Brain microvascular endothelial cell (primary cell): ENCODE measurements around the gene RNMT.

Source experiments
- DNase-seq: peaks from one replicate; pipeline ENCODE4 v3.0.0-alpha.2; 2020
- H3K27ac ChIP-seq: fragments of 250-450 bp; sonication (Bioruptor Pico); 2 replicates; pipeline ENCODE4 v1.5.1; 2020; ENCODE audit warnings: mild to moderate bottlenecking, moderate library complexity
- H3K27me3 ChIP-seq: fragments of 250-450 bp; sonication (Bioruptor Pico); replicated peaks from 2 replicates; pipeline ENCODE4 v1.5.1; 2020; ENCODE audit warnings: mild to moderate bottlenecking
- H3K36me3 ChIP-seq: fragments of 250-450 bp; sonication (Bioruptor Pico); replicated peaks from 2 replicates; pipeline ENCODE4 v1.5.1; 2020; ENCODE audit warnings: mild to moderate bottlenecking
- H3K4me3 ChIP-seq: 2 replicates; pipeline ENCODE4 v1.5.1; 2011; ENCODE audit warnings: low read depth, mild to moderate bottlenecking, control low read depth, low read length, moderate library complexity
- in situ Hi-C: cut with HindIII; loops from 2 replicates; pipeline ENCODE4 v1.10.0; 2017; ENCODE audit warnings: low sequenced_read_pairs, low pct_ligation_motif_present
- TF ChIP-seq, protein P1 (sequence below): IDR thresholded peaks from 2 replicates; pipeline ENCODE4 v1.5.1; 2011; ENCODE audit warnings: low read depth, mild to moderate bottlenecking, moderate library complexity, low read length, control low read depth, inconsistent platforms; ENCODE audit errors: missing control alignments

The RNMT gene

DNA sequence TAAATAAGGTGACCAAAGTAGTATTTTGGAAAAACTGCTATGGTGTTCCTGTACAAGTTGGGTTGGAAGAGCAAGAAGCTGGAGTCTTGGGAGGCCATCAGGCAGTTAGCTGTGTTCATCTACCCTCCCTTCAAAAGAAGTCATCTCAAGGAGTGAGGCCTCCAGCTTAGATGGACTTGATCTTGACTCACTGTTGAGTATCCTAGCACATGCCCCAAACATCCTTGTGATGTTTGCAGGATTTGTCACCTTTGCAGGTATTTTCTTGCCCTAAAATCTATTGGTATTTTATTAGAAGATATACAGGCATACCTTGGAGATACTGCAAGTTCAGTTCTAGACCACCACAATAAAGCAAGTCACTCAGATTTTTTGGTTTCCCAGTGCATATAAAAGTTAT lies 30.2 kb downstream of the RNMT start:
- Histone ChIP-seq H3K4me3 (no peak overlapping the region), H3K27me3 (no peaks in the 10 kb centered on the region), H3K27ac (no peak overlapping the region), H3K36me3 (peaks cover 31% of the 10 kb centered on the region)
- in situ Hi-C loops: no loop called here
- TF ChIP-seq, protein P1, sequence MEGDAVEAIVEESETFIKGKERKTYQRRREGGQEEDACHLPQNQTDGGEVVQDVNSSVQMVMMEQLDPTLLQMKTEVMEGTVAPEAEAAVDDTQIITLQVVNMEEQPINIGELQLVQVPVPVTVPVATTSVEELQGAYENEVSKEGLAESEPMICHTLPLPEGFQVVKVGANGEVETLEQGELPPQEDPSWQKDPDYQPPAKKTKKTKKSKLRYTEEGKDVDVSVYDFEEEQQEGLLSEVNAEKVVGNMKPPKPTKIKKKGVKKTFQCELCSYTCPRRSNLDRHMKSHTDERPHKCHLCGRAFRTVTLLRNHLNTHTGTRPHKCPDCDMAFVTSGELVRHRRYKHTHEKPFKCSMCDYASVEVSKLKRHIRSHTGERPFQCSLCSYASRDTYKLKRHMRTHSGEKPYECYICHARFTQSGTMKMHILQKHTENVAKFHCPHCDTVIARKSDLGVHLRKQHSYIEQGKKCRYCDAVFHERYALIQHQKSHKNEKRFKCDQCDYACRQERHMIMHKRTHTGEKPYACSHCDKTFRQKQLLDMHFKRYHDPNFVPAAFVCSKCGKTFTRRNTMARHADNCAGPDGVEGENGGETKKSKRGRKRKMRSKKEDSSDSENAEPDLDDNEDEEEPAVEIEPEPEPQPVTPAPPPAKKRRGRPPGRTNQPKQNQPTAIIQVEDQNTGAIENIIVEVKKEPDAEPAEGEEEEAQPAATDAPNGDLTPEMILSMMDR: no peak
- DNase-seq: no peak

GRCh38 chr18:13758622-13759021 lies 32.1 kb downstream of the RNMT start:
- in situ Hi-C loops: no loop called here
- peaks cover 23% of the 10 kb centered on the region for H3K36me3 ChIP-seq
- H3K27ac ChIP-seq: no peak overlapping the region
- H3K27me3 ChIP-seq: no peaks in the 10 kb centered on the region
- TF ChIP-seq, protein P1: no peak
- no peak for DNase-seq
- no peak overlapping the region for H3K4me3 ChIP-seq

GRCh38 chr18:13760047-13760446 lies 33.6 kb downstream of the RNMT start:
- TF ChIP-seq, protein P1: no peak
- in situ Hi-C loops: no loop called here
- peaks cover 13% of the 10 kb centered on the region for H3K36me3 ChIP-seq

GRCh38 chr18:13762690-13763439 lies 36.4 kb downstream of the RNMT start:
- peaks cover 2% of the 10 kb centered on the region for H3K36me3 ChIP-seq
- in situ Hi-C loops: no loop called here
- H3K27me3 ChIP-seq: no peaks in the 10 kb centered on the region
- TF ChIP-seq, protein P1: no peak
- DNase-seq: no peak
- H3K27ac ChIP-seq: no peak overlapping the region
- no peak overlapping the region for H3K4me3 ChIP-seq

More at GRCh38 chr18:13760047-13760446, 33.6 kb downstream of the RNMT start:
- no peak for DNase-seq
- Histone ChIP-seq H3K27ac (no peak overlapping the region), H3K4me3 (no peak overlapping the region), H3K27me3 (no peaks in the 10 kb centered on the region)

DNA sequence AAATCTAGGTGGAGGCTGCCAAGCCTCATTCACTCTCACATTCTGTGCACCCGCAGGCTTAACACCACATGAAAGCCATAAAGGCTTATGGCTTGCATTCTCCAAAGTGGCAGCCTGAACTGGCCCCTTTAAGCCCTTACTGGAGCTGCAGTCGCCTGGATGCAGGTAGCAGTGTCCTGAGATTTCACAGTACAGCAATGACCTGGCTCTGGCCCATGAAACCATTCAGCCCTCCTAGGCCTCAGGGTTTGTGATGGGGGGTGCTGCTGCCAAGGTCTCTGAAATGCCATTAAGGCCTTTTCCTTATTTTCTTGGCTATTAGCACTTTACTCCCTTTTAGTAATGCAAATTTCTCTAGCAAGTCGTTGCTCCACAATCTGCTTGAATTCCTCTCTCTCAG lies 48.6 kb downstream of the RNMT start:
- DNase-seq: no peak
- TF ChIP-seq, protein P1: no peak
- no peak overlapping the region for H3K27ac ChIP-seq

DNA sequence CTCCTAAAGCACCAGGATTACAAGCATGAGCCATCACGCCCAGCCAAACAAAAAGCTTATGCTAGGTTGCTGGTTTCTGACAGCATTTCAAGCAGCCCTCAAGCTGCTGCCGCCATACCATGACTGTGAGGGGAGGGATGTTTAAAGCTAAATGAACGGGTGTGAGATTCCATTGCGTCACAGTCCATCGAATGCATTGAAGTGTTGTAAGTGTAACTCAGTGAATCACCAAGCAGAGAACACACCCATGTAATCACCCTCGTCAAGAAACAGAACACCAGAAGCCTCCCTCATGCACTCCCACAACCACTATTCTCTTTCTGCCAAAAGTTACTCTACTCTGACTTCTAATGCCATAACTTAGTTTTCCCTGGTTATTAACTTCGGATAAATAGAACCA lies 64.7 kb downstream of the RNMT start:
- Histone ChIP-seq H3K36me3 (no peaks in the 10 kb centered on the region), H3K27ac (no peak overlapping the region), H3K4me3 (no peak overlapping the region), H3K27me3 (no peaks in the 10 kb centered on the region)
- no peak for DNase-seq
- in situ Hi-C loops: no loop called here
- TF ChIP-seq, protein P1: no peak

More for the DNA sequence above, 48.6 kb downstream of the RNMT start:
- H3K27me3 ChIP-seq: no peaks in the 10 kb centered on the region
- in situ Hi-C loops: no loop called here
- H3K36me3 ChIP-seq: no peaks in the 10 kb centered on the region
- no peak overlapping the region for H3K4me3 ChIP-seq
